ENCODE results near the gene NCAM1. TPM values are rescaled to one million over a fixed set of nuclear protein-coding genes. Genes with fewer than 3 reads are reported as not detected.
"Not testable (repeated sequence)": the region's sequence is repeated elsewhere in the genome, so short reads cannot be mapped to it uniquely, and the experiment has no call there.

The NCAM1 gene
- total RNA-seq, 1 experiment from 2014 or later, result 0.22 TPM

DNA sequence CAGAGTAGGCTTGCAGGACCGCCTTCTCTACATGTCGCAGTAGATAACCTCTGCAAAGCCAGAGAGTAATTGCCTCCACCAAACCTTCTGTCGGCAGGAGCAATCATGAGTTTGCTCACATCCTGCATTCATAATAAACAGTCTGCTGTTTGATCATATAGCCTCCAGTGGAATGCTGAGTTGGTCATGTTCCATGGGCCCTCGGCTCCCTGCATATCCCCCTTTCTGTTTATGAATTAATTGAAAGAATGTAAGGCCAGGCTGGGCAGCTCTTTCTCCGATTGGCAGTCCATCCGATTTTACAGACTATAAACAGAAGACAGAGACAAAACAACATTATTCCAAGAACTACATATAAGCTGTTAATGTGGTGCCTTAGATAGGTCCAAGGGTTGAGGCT is 36.4 kb upstream of the NCAM1 start:
- H3K27me3 ChIP-seq (ENCODE audit: insufficient read depth, low read length), result peaks cover 39% of the 10 kb centered on the region
- ATAC-seq; POLR2A ChIA-PET; H4K20me1 ChIP-seq (ENCODE audit: insufficient read depth); H3K9me3 ChIP-seq (ENCODE audit: control insufficient read depth in 1 of 2, insufficient read depth in 1 of 2, low read depth in 1 of 2, low read length in 2 of 2); H3K4me1 ChIP-seq (ENCODE audit: control insufficient read depth in 1 of 2, insufficient read depth in 2 of 2, low read length in 2 of 2); intact Hi-C loops (cut with micrococcal nuclease); H3K9me2 ChIP-seq (ENCODE audit: insufficient read depth); H2AFZ ChIP-seq (ENCODE audit: low read depth, low read length, poor library complexity, severe bottlenecking); H3K36me3 ChIP-seq (ENCODE audit: control insufficient read depth in 1 of 2, insufficient read depth in 2 of 2, low read length in 2 of 2); RAD21 ChIA-PET (ENCODE audit: low non-redundant PET in 1 of 2, low total read pairs in 2 of 2, uncharacterized antibody in 2 of 2, unreplicated experiment in 2 of 2); H3K4me2 ChIP-seq (ENCODE audit: low read length); BruUV-seq (replicated peaks); H3K79me2 ChIP-seq (ENCODE audit: insufficient read depth, low read length); DNase-seq (ENCODE audit: low read depth, low spot score); H3K27ac ChIP-seq (ENCODE audit: low read depth, low read length); H3K4me3 ChIP-seq (replicated peaks in 1 of 2; ENCODE audit: low read depth in 1 of 2, low read length in 2 of 2); H3K9ac ChIP-seq (ENCODE audit: low read length); CTCF ChIA-PET: not testable (repeated sequence)

DNA sequence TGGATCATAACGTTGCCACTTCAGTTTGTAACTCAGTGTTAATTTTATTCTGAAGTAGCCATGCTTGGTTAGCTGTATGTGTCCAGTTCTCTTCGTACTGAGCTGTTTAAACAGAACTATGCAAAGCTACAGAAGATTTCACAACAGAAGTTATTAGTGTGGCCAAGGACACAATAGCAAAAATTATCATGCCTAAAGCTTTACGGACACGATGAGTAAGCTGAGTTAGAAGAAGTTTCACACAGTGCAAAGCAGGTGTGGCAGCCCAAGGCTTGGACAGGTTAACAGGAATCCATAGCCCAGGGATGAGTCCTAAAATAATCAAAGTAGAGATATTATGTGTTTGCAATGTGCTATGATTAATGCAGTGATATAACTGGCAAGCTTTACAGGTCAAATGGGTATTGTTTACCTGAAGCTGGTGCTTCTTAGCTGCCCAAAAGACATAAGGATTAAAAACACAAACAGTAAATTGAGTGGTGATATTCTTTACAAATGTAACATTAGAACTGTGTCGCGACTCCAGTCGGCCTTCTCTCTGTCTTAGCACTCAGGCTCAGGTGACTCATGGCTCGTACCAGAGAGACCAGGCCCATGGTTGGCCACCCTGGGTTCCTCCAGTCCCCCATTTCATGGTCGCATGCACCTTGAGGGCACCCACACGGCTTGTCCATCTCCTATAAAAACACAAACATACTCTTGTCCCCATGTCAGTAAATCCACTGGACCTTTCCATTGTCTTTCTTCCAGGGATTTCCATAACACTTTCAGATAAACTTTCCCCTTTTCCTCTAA is 35.5 kb upstream of the NCAM1 start:
- no peak for DNase-seq (ENCODE audit: low read depth, low spot score)
- no TSS peak for BruUV-seq (replicated peaks)

More for the DNA sequence above, 35.5 kb upstream of the NCAM1 start:
- Histone ChIP-seq H4K20me1 (ENCODE audit: insufficient read depth) (no peaks in the 10 kb centered on the region), H3K27me3 (ENCODE audit: insufficient read depth, low read length) (peaks cover 41% of the 10 kb centered on the region), H3K9ac (ENCODE audit: low read length) (no peak overlapping the region), H2AFZ (ENCODE audit: low read depth, low read length, poor library complexity, severe bottlenecking) (no peak overlapping the region), H3K9me2 (ENCODE audit: insufficient read depth) (no peaks in the 10 kb centered on the region), H3K4me2 (ENCODE audit: low read length) (no peak overlapping the region), H3K27ac (ENCODE audit: low read depth, low read length) (no peak overlapping the region), H3K79me2 (ENCODE audit: insufficient read depth, low read length) (no peaks in the 10 kb centered on the region), H3K4me3 (replicated peaks in 1 of 2; ENCODE audit: low read depth in 1 of 2, low read length in 2 of 2) (no peak overlapping the region), H3K9me3 (ENCODE audit: control insufficient read depth in 1 of 2, insufficient read depth in 1 of 2, low read depth in 1 of 2, low read length in 2 of 2) (no peaks in the 10 kb centered on the region), H3K36me3 (ENCODE audit: control insufficient read depth in 1 of 2, insufficient read depth in 2 of 2, low read length in 2 of 2) (no peaks in the 10 kb centered on the region), H3K4me1 (ENCODE audit: control insufficient read depth in 1 of 2, insufficient read depth in 2 of 2, low read length in 2 of 2) (no peaks in the 10 kb centered on the region)
- no peak for ATAC-seq
- intact Hi-C loops (cut with micrococcal nuclease), result no loop called here
- RAD21 ChIA-PET (ENCODE audit: low non-redundant PET in 1 of 2, low total read pairs in 2 of 2, uncharacterized antibody in 2 of 2, unreplicated experiment in 2 of 2), result no interaction called here
- CTCF ChIA-PET, result no interaction called here
- POLR2A ChIA-PET, result no interaction called here
- TF ChIP-seq, protein P1, sequence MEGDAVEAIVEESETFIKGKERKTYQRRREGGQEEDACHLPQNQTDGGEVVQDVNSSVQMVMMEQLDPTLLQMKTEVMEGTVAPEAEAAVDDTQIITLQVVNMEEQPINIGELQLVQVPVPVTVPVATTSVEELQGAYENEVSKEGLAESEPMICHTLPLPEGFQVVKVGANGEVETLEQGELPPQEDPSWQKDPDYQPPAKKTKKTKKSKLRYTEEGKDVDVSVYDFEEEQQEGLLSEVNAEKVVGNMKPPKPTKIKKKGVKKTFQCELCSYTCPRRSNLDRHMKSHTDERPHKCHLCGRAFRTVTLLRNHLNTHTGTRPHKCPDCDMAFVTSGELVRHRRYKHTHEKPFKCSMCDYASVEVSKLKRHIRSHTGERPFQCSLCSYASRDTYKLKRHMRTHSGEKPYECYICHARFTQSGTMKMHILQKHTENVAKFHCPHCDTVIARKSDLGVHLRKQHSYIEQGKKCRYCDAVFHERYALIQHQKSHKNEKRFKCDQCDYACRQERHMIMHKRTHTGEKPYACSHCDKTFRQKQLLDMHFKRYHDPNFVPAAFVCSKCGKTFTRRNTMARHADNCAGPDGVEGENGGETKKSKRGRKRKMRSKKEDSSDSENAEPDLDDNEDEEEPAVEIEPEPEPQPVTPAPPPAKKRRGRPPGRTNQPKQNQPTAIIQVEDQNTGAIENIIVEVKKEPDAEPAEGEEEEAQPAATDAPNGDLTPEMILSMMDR (IDR thresholded peaks at IDR 0.05 in 2 of 3, conservative IDR thresholded peaks at IDR 0.05 in 1 of 3; ENCODE audit: borderline replicate concordance in 1 of 3, insufficient read depth in 1 of 3, low read depth in 2 of 3, low read length in 2 of 3), result no peak
- TF ChIP-seq FOSL1 (IDR thresholded peaks at IDR 0.05; ENCODE audit: low read depth) (no peak), SRF (IDR thresholded peaks at IDR 0.05; ENCODE audit: low read depth) (no peak), CBX3 (IDR thresholded peaks at IDR 0.05; ENCODE audit: low read depth) (no peak), SP1 (IDR thresholded peaks at IDR 0.05; ENCODE audit: low read depth) (no peak), TCF7L2 (IDR thresholded peaks at IDR 0.05; ENCODE audit: borderline replicate concordance, extremely low read depth, insufficient read depth, insufficient read length) (no peak), POLR2A (IDR thresholded peaks at IDR 0.05; ENCODE audit: borderline replicate concordance, extremely low read depth, insufficient read depth, insufficient read length) (no peak)
